GM12865 (cell line): Measurements from ENCODE around the gene CDX2.
A peak's percentile ranks its signal among the peaks of the same experiment; 100 is the strongest.

Experiments used
- DNase-seq: peaks from one replicate; pipeline ENCODE4 v3.0.0; 2010; ENCODE audit warnings: low read depth
- H3K4me3 ChIP-seq: 2 replicates; pipeline ENCODE4 v1.5.1; 2011; ENCODE audit warnings: mild to moderate bottlenecking, low read depth, low read length, control low read depth
- CTCF ChIP-seq: IDR thresholded peaks from 2 replicates; pipeline ENCODE4 v1.5.1; 2011; ENCODE audit warnings: low read length, control low read depth, low read depth, inconsistent platforms; ENCODE audit not compliant: insufficient read depth; ENCODE audit errors: missing control alignments

Gene CDX2

DNA sequence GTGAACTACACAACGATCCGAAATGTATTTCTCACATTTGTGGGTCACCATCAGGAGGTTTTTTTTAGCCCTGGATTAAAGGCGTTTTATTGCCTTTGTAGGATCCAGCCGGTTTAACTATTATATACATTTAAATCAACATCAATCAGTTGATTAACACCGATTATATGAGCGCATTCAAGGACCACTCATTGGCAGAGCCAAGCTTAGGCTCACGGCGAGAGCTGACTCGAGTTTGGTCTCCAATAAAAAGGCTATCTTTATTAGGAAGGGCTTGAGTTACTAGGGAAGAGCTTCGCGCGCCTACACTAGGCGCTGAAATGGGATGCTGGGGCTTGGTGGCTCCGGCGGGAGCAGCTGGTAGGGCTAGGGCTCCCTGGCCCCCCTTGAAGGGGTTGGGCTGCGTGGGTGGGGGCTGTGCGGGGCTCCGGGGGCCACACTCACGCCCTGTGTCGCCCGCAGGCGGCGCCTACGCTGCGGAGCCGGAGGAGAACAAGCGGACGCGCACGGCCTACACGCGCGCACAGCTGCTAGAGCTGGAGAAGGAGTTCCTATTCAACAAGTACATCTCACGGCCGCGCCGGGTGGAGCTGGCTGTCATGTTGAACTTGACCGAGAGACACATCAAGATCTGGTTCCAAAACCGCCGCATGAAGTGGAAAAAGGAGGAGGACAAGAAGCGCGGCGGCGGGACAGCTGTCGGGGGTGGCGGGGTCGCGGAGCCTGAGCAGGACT, 45.2 kb downstream of the CDX2 start:
- TF ChIP-seq CTCF, result no peak
- DNase-seq, result no peak
- no peak overlapping the region for H3K4me3 ChIP-seq

DNA sequence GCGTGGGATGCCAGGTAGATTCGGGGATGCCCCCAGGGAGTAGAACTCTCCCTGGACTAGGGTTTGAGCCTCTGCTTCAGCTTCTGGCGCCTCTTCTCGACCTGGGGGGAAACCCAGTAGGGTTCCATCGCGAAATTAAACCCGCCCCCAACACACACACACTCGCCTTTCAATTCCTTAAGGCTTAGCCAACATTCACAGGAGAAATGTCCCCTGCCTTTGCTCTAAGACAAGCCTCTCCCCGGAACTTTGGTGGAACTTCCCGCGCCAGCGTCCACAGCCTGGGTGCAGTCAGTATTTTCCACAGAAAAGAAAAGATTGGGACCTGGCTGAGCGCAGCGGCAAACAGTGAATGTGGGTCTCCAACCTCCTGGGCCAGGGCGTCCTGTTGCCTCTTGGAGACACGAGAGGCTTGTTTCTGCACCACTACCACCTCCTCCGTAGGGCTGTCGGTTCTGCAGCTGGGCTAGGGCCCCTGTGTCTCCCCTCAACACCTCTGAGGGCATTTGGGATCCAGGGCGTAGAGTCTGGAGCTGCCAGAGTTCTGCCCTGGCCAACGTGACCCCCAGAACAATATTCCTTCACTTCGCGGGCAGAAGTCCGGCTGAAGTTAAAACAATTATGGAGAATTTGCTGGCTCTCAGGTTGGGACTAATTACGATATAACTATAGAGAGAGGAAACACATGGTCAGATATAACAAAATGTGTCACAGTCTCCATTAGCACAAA, 46.1 kb downstream of the CDX2 start:
- no peak for TF ChIP-seq CTCF
- no peak for DNase-seq
- H3K4me3 ChIP-seq, result no peak overlapping the region

DNA sequence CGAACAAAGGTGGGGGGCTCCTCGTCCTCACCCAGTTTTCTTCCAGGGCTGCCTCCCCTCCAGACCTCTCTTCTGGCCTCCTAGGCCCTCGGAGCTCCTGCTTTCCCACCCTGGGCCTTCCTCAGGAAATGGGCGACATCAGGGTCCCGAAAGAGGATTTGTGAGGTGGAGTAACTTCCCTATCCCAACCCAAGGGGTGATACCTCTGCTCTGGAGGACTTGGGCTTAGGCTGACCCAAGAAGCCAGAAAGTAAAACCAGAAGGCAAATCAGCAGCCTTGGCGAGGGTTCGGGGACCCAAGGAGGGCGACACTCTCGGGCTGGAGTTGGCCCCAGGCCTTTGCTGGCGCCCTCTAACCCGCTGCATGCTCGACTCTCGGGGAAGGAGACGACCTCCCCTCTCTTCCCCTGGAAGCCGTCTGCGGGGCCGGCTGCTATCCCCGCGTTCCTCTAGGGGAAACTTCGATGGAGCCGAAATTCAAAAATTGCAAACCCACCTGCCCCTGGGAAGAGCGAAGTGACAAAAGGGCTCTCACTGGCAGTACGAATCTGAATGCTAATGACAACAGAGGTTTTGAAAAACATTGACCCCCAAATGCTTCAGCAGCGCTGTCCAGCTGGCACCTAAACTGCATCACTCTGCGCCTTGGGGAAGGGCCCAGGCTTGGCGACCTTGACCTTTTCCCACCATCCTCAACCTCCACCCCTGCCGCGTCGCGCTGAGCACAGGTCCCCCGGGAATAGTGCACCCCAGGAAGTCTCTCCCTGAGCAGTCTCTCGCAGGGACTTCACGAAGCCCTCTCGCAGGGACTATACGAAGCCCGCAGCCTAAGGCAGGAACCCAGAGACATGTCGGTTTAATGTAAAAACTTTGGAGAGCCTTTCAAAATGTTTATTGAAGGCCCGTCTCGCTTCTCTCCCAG, 46.9 kb downstream of the CDX2 start:
- no peak for DNase-seq
- H3K4me3 ChIP-seq, result no peak overlapping the region
- TF ChIP-seq CTCF, result no peak

DNA sequence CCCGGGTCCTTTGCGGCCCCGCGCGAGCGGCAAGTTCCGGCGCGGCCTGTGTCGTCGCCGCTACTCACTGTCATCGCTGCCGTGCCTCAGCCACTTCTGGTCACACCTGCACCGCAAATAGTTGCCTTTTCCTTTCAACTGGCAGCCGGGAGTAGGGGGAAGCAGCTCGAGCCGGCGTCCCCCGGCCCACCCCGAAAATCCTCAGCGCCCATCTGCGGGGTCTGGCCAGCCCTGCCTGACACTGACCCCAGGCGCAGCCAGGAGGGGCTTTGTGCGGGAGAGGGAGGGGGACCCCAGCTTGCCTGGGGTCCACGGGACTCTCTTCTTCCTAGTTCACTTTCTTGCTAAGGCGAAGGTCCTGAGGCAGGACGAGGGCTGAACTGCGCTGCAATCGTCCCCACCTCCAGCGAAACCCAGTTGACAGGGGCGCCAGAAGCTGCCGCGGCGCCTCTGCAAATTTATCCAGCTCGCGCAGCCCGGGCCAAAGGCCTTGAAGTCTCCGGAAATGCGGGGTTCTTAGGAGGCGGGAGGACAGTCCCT, 47.6 kb downstream of the CDX2 start:
- no peak for TF ChIP-seq CTCF
- H3K4me3 ChIP-seq, result peak overlapping the region; percentile 3; the same call in 1 of the 2 replicates
- DNase-seq, result no peak

DNA sequence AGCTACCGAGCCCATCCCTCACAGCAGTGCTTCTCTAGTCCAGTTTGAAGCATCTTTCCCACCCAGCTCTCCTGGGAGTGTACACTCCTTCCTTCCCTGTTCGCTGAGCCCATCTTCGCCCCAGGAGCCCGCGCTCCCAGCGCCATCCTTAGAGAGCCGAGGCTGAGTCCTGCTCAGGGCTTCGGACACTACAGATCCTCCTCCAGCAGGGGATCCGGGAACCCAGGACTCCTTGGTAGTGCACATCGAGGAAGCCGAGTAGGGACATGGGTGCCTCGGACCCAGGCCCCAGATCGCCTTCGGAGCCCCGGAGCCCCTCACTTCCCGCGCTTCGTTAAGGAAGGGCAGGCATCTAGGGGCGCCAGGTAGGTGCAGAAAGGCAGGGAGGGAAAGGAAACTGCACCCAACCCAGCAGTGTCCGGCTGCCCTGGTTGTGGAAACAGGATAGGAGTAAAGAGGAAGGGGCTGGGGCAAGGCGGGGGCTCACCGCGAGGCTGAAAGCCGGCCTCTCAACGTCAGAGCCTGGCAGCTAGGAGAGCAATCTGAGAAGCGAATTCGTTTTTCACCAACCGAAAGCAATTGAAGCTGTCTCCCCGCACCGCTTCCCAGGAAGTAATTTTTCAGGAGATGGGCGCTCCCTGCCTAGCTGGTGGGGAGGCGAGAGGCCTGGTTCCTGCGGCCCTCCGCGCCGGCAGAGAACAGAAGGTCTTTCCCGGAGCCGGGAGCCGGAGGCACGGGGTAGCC, 48.3 kb downstream of the CDX2 start:
- peak overlapping the region; percentile 3 for H3K4me3 ChIP-seq
- TF ChIP-seq CTCF, result no peak
- DNase-seq, result no peak

DNA sequence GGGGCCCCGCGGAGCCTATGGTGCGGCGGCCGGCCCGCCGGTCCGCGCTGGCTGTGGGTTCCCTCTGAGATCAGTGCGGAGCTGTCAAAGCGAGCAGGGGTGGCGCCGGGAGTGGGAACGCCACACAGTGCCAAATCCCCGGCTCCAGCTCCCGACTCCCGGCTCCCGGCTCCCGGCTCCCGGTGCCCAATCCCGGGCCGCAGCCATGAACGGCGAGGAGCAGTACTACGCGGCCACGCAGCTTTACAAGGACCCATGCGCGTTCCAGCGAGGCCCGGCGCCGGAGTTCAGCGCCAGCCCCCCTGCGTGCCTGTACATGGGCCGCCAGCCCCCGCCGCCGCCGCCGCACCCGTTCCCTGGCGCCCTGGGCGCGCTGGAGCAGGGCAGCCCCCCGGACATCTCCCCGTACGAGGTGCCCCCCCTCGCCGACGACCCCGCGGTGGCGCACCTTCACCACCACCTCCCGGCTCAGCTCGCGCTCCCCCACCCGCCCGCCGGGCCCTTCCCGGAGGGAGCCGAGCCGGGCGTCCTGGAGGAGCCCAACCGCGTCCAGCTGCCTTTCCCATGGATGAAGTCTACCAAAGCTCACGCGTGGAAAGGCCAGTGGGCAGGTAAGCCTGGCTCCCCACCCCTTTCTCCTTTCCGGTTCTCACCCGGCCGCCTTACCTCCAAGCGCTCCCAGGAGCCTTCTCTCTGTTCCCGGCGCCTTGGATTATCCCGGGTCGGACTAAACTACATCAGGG, 49.0 kb downstream of the CDX2 start, which contains the start of gene PDX1:
PDX1 (plus strand) TSS at position 67 of the 743 bp plus-strand sequence; CDS start at position 206, 139 bp downstream.
- no peak for TF ChIP-seq CTCF
- DNase-seq, result no peak
- H3K4me3 ChIP-seq, result peak within 1 kb of the TSS; percentile 33
